K562 (cell line): Measurements from ENCODE around the gene UBE2V1. TPM values are rescaled to one million over a fixed set of nuclear protein-coding genes. Genes with fewer than 3 reads are reported as not detected.
A peak's percentile ranks its signal among the peaks of the same experiment; 100 is the strongest.

Source experiments
- ATAC-seq: fragments of 200-7000 bp; cut with Tn5 transposase; 3 replicates; pipeline ENCODE4 v1.9.1; 2020; ENCODE audit warnings: moderate library complexity
- BruUV-seq: library from RNA; stranded (reverse); fragments of 400-500 nt; replicated peaks from 2 replicates; lab custom pipeline; 2021; lab: Mats Ljungman, UMichigan
- CTCF ChIA-PET: fragments of 300-600 bp; formaldehyde crosslinking; extraction: SDS; loops from one replicate; lab custom pipeline; 2021; ENCODE audit warnings: low intra/inter-chr PET ratio; lab: Yijun Ruan, JAX
- POLR2A ChIA-PET: fragments of 300-600, 350-650 bp; sonication (Branson Sonifier 250); formaldehyde crosslinking; extraction: SDS; loops from one replicate; lab custom pipeline; 2021; ENCODE audit warnings: antibody characterized with exemption, inconsistent platforms; lab: Yijun Ruan, JAX
- DNase-seq, 4 experiments: peaks; one replicate each; pipeline versions ENCODE4 v3.0.0 to v3.0.0-alpha.2; 2011 to 2018; ENCODE audit warnings: low spot score in 3 of 4, mixed read lengths in 3 of 4; ENCODE audit errors: extremely low read depth in 1 of 4
- FAIRE-seq: peaks from 2 replicates; lab custom pipeline; 2011; peaks lifted over from hg19 to GRCh38; lab: Jason Lieb, UNC
- H2AFZ ChIP-seq: 2 replicates; pipeline ENCODE4 v1.6.0; 2011; ENCODE audit warnings: low read depth, low read length, control low read depth, inconsistent platforms
- H3K27ac ChIP-seq: fragments of 200-600 bp; 3 replicates; pipeline ENCODE4 v1.8.0; 2011; ENCODE audit warnings: low read depth, mild to moderate bottlenecking, control low read depth, inconsistent platforms, low read length, moderate library complexity, mixed read lengths; ENCODE audit errors: extremely low read depth
- H3K27me3 ChIP-seq, 2 experiments: fragments of 300-600 bp in 1 of 2; 2 replicates in 1 of 2; 3 replicates in 1 of 2; pipeline versions ENCODE4 v1.6.0 to v1.8.0; 2011; ENCODE audit warnings: inconsistent platforms in 2 of 2, low read length in 2 of 2, mild to moderate bottlenecking in 1 of 2, mixed read lengths in 1 of 2, moderate library complexity in 1 of 2; ENCODE audit not compliant: control insufficient read depth in 2 of 2, insufficient read depth in 2 of 2
- H3K36me3 ChIP-seq: fragments of 300-600 bp; 3 replicates; pipeline ENCODE4 v1.8.0; 2011; ENCODE audit warnings: mild to moderate bottlenecking, low read length, inconsistent platforms; ENCODE audit not compliant: control insufficient read depth, insufficient read depth
- H3K4me1 ChIP-seq, 2 experiments: fragments of 200-600 bp in 1 of 2; replicated peaks in 1 of 2; 2 replicates in 1 of 2; 3 replicates in 1 of 2; pipeline versions ENCODE4 v1.5.1 to v1.8.0; 2011; ENCODE audit warnings: inconsistent platforms in 2 of 2, low read length in 2 of 2, mild to moderate bottlenecking in 1 of 2, mixed read lengths in 1 of 2, moderate library complexity in 1 of 2; ENCODE audit not compliant: control insufficient read depth in 2 of 2, insufficient read depth in 2 of 2
- H3K4me2 ChIP-seq: 2 replicates; pipeline ENCODE4 v1.6.1; 2011; ENCODE audit warnings: low read length, control low read depth, inconsistent platforms, mixed read lengths; ENCODE audit not compliant: insufficient read depth
- H3K4me3 ChIP-seq: fragments of 200-600 bp; sonication (generic), shearing (Covaris generic); 2 replicates; pipeline ENCODE4 v1.5.1; 2016; ENCODE audit warnings: control low read depth, inconsistent platforms
- H3K79me2 ChIP-seq: fragments of 200-600 bp; 3 replicates; pipeline ENCODE4 v1.8.0; 2011; ENCODE audit warnings: low read length, inconsistent platforms; ENCODE audit not compliant: control insufficient read depth, insufficient read depth
- H3K9ac ChIP-seq, 2 experiments: 2 replicates each; pipeline versions ENCODE4 v1.6.0 to v1.6.1; 2011; ENCODE audit warnings: low read depth in 2 of 2, low read length in 2 of 2, control low read depth in 1 of 2, inconsistent platforms in 1 of 2, mild to moderate bottlenecking in 1 of 2, mixed read lengths in 1 of 2; ENCODE audit not compliant: insufficient read depth in 1 of 2
- H3K9me1 ChIP-seq: one replicate; pipeline ENCODE4 v1.6.0; 2011; ENCODE audit warnings: inconsistent platforms, mild to moderate bottlenecking, low read length, moderate library complexity; ENCODE audit not compliant: control insufficient read depth, insufficient read depth
- H3K9me3 ChIP-seq: replicated peaks from 2 replicates; pipeline ENCODE4 v1.5.1; 2011; ENCODE audit warnings: low read depth, low read length, inconsistent platforms; ENCODE audit not compliant: control insufficient read depth, insufficient read depth
- H4K20me1 ChIP-seq: replicated peaks from 2 replicates; pipeline ENCODE4 v1.6.1; 2011; ENCODE audit warnings: low read length, inconsistent platforms, mixed read lengths; ENCODE audit not compliant: control insufficient read depth, insufficient read depth
- CREB1 ChIP-seq, 2 experiments: sonication (generic) in 1 of 2; formaldehyde crosslinking in 1 of 2; IDR thresholded peaks; 2 replicates each; pipeline versions ENCODE4 v1.6.1 to v1.8.0; 2012 to 2022; ENCODE audit warnings: inconsistent platforms in 1 of 2, mild to moderate bottlenecking in 1 of 2, missing genetic modification reagents in 1 of 2, moderate library complexity in 1 of 2
- ELF2 ChIP-seq: fragments of 250-450 bp; sonication (Bioruptor Pico); IDR thresholded peaks from 2 replicates; pipeline ENCODE4 v1.5.0; 2021; ENCODE audit warnings: mild to moderate bottlenecking
- PHF20 ChIP-seq: fragments of 450-650 bp; IDR thresholded peaks from 2 replicates; pipeline ENCODE4 v1.6.1; 2018; ENCODE audit not compliant: partially characterized antibody
- POLR3A ChIP-seq: IDR thresholded peaks from 2 replicates; pipeline ENCODE4 v1.6.1; 2011; ENCODE audit warnings: borderline replicate concordance, mild to moderate bottlenecking, moderate library complexity; ENCODE audit not compliant: insufficient read length, insufficient read depth; ENCODE audit errors: extremely low read depth
- POLR3G ChIP-seq: IDR thresholded peaks from 2 replicates; pipeline ENCODE4 v1.6.1; 2011; ENCODE audit not compliant: insufficient read length, insufficient replicate concordance; ENCODE audit errors: extremely low read depth
- SIRT6 ChIP-seq: IDR thresholded peaks from one replicate; pipeline ENCODE4 v1.6.1; 2012; ENCODE audit warnings: low read depth, mild to moderate bottlenecking, control low read depth, inconsistent platforms, low read length, moderate library complexity
- ZBTB7A ChIP-seq: IDR thresholded peaks from 2 replicates; pipeline ENCODE4 v1.6.1; 2011; ENCODE audit warnings: low read depth, mild to moderate bottlenecking, low read length, moderate library complexity, borderline replicate concordance; ENCODE audit not compliant: control insufficient read depth
- ZNF124 ChIP-seq: sonication (generic); formaldehyde crosslinking; IDR thresholded peaks from 2 replicates; pipeline ENCODE4 v1.8.1; 2022; ENCODE audit warnings: missing genetic modification reagents
- WGBS: fragments of 100-300 bp; shearing (Covaris generic); methylation state at CpG from one replicate; pipeline ENCODE4 v1.1.6; 2016; ENCODE audit warnings: low coverage, mixed read lengths; ENCODE audit not compliant: insufficient coverage; ENCODE audit errors: missing lambda C conversion rate; 5-methylcytosine and 5-hydroxymethylcytosine counted together
- in situ Hi-C: fragments of 300-500 bp; cut with MboI; formaldehyde crosslinking; loops from 4 replicates; pipeline ENCODE4 v1.15.0; 2018; ENCODE audit warnings: inconsistent platforms, mixed read lengths
- intact Hi-C: fragments of 100-400 bp; cut with micrococcal nuclease; formaldehyde crosslinking; loops from 2 replicates; pipeline ENCODE4 v1.14.2; 2022
- polyA plus RNA-seq, 8 experiments: library from polyadenylated mRNA; depleted of rRNA in 4 of 8; stranded (reverse) in 5 of 8; unstranded in 3 of 8; fragments of >200 nt; fragmentation: Nextera tagmentation in 2 of 8; fragmentation: Illumina TruSeq in 1 of 8; extraction: Ambion mirVana in 2 of 8; extraction: Trizol in 1 of 8; gene quantifications; 2 replicates each; pipeline versions ENCODE4 v1.2.1 to v1.2.3, GENCODE V29; 2011 to 2014; ENCODE audit warnings: inconsistent platforms in 1 of 8, missing spikeins in 1 of 8
- total RNA-seq, 7 experiments: library from RNA; depleted of rRNA in 6 of 7; stranded (reverse); fragments of >200 nt in 6 of 7; fragmentation: Illumina TruSeq in 2 of 7; extraction: Trizol in 2 of 7; gene quantifications; 2 replicates each; pipeline versions ENCODE4 v1.2.1 to v1.2.3, GENCODE V29; 2011 to 2021; ENCODE audit warnings: low replicate concordance in 1 of 7
- TF ChIP-seq, protein P1 (sequence below): sonication (generic); formaldehyde crosslinking; IDR thresholded peaks from 2 replicates; pipeline ENCODE4 v1.8.0; 2022; ENCODE audit warnings: mild to moderate bottlenecking, missing genetic modification reagents
- TF ChIP-seq, protein P2 (sequence below): fragments of 250-450 bp; sonication (Bioruptor Pico); IDR thresholded peaks from 2 replicates; pipeline ENCODE4 v1.5.1; 2021; ENCODE audit warnings: mild to moderate bottlenecking
- TF ChIP-seq, protein P3 (sequence below): fragments of 250-450 bp; sonication (Bioruptor Pico); IDR thresholded peaks from 2 replicates; pipeline ENCODE4 v1.8.0; 2022; ENCODE audit warnings: moderate library complexity, mild to moderate bottlenecking, inconsistent platforms
- TF ChIP-seq, protein P4 (sequence below), 3 experiments: IDR thresholded peaks in 2 of 3; conservative IDR thresholded peaks in 1 of 3; 2 replicates each; pipeline ENCODE4 v1.5.1; 2011 to 2012; ENCODE audit warnings: low read length in 3 of 3, mild to moderate bottlenecking in 3 of 3, control low read depth in 2 of 3, improper control_type of control experiment in 1 of 3, inconsistent platforms in 1 of 3, low read depth in 1 of 3, mixed read lengths in 1 of 3, moderate library complexity in 1 of 3; ENCODE audit not compliant: insufficient read depth in 2 of 3
- TF ChIP-seq, protein P5 (sequence below): fragments of 450-650 bp; IDR thresholded peaks from 2 replicates; pipeline ENCODE4 v1.6.1; 2017; ENCODE audit warnings: mild to moderate bottlenecking, moderate library complexity

UBE2V1 gene
- total and polyA plus RNA-seq, 9 of the 15 experiments (the other 6 are each of a cell fraction or from before 2014, with no cell fraction given) = 93.0 to 357 (median 119) TPM

DNA sequence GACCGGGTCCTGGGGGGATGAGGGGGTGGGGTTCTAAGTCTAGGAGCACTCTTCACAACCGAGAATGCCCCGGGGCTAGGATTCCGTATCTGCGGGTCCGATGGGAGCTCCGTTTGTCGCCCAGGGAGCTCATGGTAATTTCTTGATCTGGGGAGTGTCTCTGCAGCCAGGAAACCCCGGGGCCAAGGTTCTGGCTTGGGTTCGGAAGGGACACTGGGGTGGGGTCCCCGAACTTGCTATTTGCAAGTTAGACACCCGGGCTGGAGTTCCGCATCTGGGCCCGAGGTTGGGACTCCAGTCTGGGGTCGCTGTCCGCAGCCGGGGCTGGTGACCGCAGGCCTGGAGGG, 40.2 kb upstream of the UBE2V1 start:
- peak overlapping the region; percentile 85 for H2AFZ ChIP-seq
- peaks cover 27 to 55% of the 10 kb centered on the region in 2 experiments for H3K4me1 ChIP-seq
- peak overlapping the region; percentile 93 for H3K4me2 ChIP-seq
- no TSS peak for BruUV-seq
- ATAC-seq = peak; percentile 9
- ChIA-PET POLR2A (interaction anchor here (0.6 to 3.5 kb wide), 16 partner anchors 8 to 1341 kb away, joined by 3 to 22 read pairs (median 3); partner anchors contain the start of gene CEBPB), CTCF (interaction anchor here (0.6 kb wide), 1 partner anchor 819 kb away, joined by 3 read pairs; no protein-coding TSS in a partner anchor)
- WGBS = under 1% methylated on average over 18 of the region's 18 CpGs
- H3K27ac ChIP-seq = peak overlapping the region; percentile 92
- intact Hi-C loops = loop anchor here (2.0 to 5.0 kb wide), 2 partner anchors 40 to 66 kb away; partner anchors contain the start of gene UBE2V1
- H3K27me3 ChIP-seq = no peaks in the 10 kb centered on the region
- DNase-seq = peak in 1 of 4 experiments; percentile 48
- H3K4me3 ChIP-seq = peak overlapping the region; percentile 93
- peak overlapping the region; percentile 94 to 97 for H3K9ac ChIP-seq
- peaks cover 15% of the 10 kb centered on the region; the same call in 1 of the 2 replicates for H4K20me1 ChIP-seq
- peaks cover 32% of the 10 kb centered on the region; the same call in 2 of the 3 replicates for H3K36me3 ChIP-seq
- in situ Hi-C loops = no loop called here
- no peaks in the 10 kb centered on the region for H3K9me1 ChIP-seq
- no peaks in the 10 kb centered on the region for H3K9me3 ChIP-seq
- FAIRE-seq = no peak
- H3K79me2 ChIP-seq = peaks cover 51% of the 10 kb centered on the region
- TF ChIP-seq, protein P1, sequence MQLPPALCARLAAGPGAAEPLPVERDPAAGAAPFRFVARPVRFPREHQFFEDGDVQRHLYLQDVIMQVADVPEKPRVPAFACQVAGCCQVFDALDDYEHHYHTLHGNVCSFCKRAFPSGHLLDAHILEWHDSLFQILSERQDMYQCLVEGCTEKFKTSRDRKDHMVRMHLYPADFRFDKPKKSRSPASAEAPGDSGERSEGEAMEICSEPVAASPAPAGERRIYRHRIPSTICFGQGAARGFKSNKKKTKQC (CRISPR knock-in tag) = 0 out of 2 replicates have a peak, but pooled peaks have one; percentile 18
- TF ChIP-seq ZBTB7A = 0 out of 2 replicates have a peak, but pooled peaks have one; percentile 46
- no peak for TF ChIP-seq POLR3G
- no peak for TF ChIP-seq CREB1 (IDR thresholded peaks at IDR 0.05)
- peak; percentile 36; the same call in 1 of the 2 replicates for TF ChIP-seq CREB1 (CRISPR knock-in tag; IDR thresholded peaks at IDR 0.05)
- no peak for TF ChIP-seq ZNF124
- TF ChIP-seq PHF20 = peak; percentile 16
- TF ChIP-seq, protein P2, sequence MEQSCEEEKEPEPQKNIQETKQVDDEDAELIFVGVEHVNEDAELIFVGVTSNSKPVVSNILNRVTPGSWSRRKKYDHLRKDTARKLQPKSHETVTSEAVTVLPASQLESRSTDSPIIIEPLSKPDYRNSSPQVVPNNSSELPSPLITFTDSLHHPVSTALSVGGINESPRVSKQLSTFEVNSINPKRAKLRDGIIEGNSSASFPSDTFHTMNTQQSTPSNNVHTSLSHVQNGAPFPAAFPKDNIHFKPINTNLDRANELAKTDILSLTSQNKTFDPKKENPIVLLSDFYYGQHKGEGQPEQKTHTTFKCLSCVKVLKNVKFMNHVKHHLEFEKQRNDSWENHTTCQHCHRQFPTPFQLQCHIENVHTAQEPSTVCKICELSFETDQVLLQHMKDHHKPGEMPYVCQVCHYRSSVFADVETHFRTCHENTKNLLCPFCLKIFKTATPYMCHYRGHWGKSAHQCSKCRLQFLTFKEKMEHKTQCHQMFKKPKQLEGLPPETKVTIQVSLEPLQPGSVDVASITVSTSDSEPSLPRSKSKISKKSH (CRISPR knock-in tag) = 0 out of 2 replicates have a peak, but pooled peaks have one; percentile 47
- TF ChIP-seq, protein P3, sequence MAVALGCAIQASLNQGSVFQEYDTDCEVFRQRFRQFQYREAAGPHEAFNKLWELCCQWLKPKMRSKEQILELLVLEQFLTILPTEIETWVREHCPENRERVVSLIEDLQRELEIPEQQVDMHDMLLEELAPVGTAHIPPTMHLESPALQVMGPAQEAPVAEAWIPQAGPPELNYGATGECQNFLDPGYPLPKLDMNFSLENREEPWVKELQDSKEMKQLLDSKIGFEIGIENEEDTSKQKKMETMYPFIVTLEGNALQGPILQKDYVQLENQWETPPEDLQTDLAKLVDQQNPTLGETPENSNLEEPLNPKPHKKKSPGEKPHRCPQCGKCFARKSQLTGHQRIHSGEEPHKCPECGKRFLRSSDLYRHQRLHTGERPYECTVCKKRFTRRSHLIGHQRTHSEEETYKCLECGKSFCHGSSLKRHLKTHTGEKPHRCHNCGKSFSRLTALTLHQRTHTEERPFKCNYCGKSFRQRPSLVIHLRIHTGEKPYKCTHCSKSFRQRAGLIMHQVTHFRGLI = no peak
- TF ChIP-seq SIRT6 = no peak
- no peak for TF ChIP-seq POLR3A
- 0 out of 2 replicates have a peak, but pooled peaks have one; percentile 11 for TF ChIP-seq ELF2
- TF ChIP-seq, protein P4, sequence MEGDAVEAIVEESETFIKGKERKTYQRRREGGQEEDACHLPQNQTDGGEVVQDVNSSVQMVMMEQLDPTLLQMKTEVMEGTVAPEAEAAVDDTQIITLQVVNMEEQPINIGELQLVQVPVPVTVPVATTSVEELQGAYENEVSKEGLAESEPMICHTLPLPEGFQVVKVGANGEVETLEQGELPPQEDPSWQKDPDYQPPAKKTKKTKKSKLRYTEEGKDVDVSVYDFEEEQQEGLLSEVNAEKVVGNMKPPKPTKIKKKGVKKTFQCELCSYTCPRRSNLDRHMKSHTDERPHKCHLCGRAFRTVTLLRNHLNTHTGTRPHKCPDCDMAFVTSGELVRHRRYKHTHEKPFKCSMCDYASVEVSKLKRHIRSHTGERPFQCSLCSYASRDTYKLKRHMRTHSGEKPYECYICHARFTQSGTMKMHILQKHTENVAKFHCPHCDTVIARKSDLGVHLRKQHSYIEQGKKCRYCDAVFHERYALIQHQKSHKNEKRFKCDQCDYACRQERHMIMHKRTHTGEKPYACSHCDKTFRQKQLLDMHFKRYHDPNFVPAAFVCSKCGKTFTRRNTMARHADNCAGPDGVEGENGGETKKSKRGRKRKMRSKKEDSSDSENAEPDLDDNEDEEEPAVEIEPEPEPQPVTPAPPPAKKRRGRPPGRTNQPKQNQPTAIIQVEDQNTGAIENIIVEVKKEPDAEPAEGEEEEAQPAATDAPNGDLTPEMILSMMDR (IDR thresholded peaks at IDR 0.05 in 2 of 3, conservative IDR thresholded peaks at IDR 0.05 in 1 of 3; ENCODE audit: insufficient read depth in 2 of 3, low read depth in 1 of 3, low read length in 3 of 3) = no peak
- TF ChIP-seq, protein P5, sequence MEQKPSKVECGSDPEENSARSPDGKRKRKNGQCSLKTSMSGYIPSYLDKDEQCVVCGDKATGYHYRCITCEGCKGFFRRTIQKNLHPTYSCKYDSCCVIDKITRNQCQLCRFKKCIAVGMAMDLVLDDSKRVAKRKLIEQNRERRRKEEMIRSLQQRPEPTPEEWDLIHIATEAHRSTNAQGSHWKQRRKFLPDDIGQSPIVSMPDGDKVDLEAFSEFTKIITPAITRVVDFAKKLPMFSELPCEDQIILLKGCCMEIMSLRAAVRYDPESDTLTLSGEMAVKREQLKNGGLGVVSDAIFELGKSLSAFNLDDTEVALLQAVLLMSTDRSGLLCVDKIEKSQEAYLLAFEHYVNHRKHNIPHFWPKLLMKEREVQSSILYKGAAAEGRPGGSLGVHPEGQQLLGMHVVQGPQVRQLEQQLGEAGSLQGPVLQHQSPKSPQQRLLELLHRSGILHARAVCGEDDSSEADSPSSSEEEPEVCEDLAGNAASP = no peak
